Fibroblast of lung (primary cell): ENCODE measurements around the gene GRIN2D. TPM values are rescaled to one million over a fixed set of nuclear protein-coding genes. Genes with fewer than 3 reads are reported as not detected.

Experiments
- DNase-seq, 2 donors: peaks; one replicate each; pipeline versions ENCODE4 v3.0.0 to v3.0.0-alpha.2; 2010; ENCODE audit warnings: low read depth in 2 of 2
- H2AFZ ChIP-seq: 2 replicates; pipeline ENCODE4 v1.5.1; 2012; ENCODE audit warnings: low read length, control low read depth, inconsistent platforms
- H3K27ac ChIP-seq: 2 replicates; pipeline ENCODE4 v1.5.1; 2011; ENCODE audit warnings: low read length, control low read depth; ENCODE audit not compliant: insufficient read depth
- H3K27me3 ChIP-seq: 2 replicates; pipeline ENCODE4 v1.5.1; 2011; ENCODE audit warnings: mild to moderate bottlenecking, low read length; ENCODE audit not compliant: control insufficient read depth, insufficient read depth
- H3K36me3 ChIP-seq: 2 replicates; pipeline ENCODE4 v1.5.1; 2011; ENCODE audit warnings: low read length; ENCODE audit not compliant: control insufficient read depth, insufficient read depth
- H3K4me1 ChIP-seq: 2 replicates; pipeline ENCODE4 v1.5.1; 2011; ENCODE audit warnings: low read length; ENCODE audit not compliant: control insufficient read depth, insufficient read depth; ENCODE audit errors: extremely low read depth
- H3K4me2 ChIP-seq: 2 replicates; pipeline ENCODE4 v1.5.1; 2011; ENCODE audit warnings: low read length, control low read depth; ENCODE audit not compliant: insufficient read depth; ENCODE audit errors: extremely low read depth
- H3K4me3 ChIP-seq, 4 experiments: fragments of 200-600 bp in 1 of 4; sonication (generic) in 1 of 4; replicated peaks in 1 of 4; 2 replicates each; pipeline ENCODE4 v1.5.1; 2011 to 2016; ENCODE audit warnings: low read length in 4 of 4, low read depth in 3 of 4, mild to moderate bottlenecking in 3 of 4, control low read depth in 2 of 4, inconsistent platforms in 1 of 4, mixed read lengths in 1 of 4; ENCODE audit not compliant: insufficient read depth in 1 of 4; ENCODE audit errors: control extremely low read depth in 1 of 4
- H3K79me2 ChIP-seq: 2 replicates; pipeline ENCODE4 v1.5.1; 2012; ENCODE audit warnings: mild to moderate bottlenecking, low read length, inconsistent platforms; ENCODE audit not compliant: control insufficient read depth, insufficient read depth
- H3K9ac ChIP-seq: 2 replicates; pipeline ENCODE4 v1.5.1; 2011; ENCODE audit warnings: mild to moderate bottlenecking, low read length, control low read depth; ENCODE audit not compliant: insufficient read depth
- H3K9me3 ChIP-seq: 2 replicates; pipeline ENCODE4 v1.5.1; 2012; ENCODE audit warnings: low read depth, low read length; ENCODE audit not compliant: control insufficient read depth, insufficient read depth
- H4K20me1 ChIP-seq: 2 replicates; pipeline ENCODE4 v1.5.1; 2011; ENCODE audit warnings: low read length; ENCODE audit not compliant: control insufficient read depth, insufficient read depth; ENCODE audit errors: extremely low read depth
- CTCF ChIP-seq, 2 donors: IDR thresholded peaks in 1 of 2; conservative IDR thresholded peaks in 1 of 2; 1 replicate in 1 of 2; 2 replicates in 1 of 2; pipeline ENCODE4 v1.5.1; 2011 to 2012; ENCODE audit warnings: low read length in 2 of 2, control low read depth in 1 of 2, inconsistent platforms in 1 of 2, low read depth in 1 of 2, mild to moderate bottlenecking in 1 of 2
- EZH2 ChIP-seq: IDR thresholded peaks from 2 replicates; pipeline ENCODE4 v1.5.1; 2012; ENCODE audit warnings: low read length, control low read depth, mild to moderate bottlenecking; ENCODE audit errors: missing control alignments
- polyA plus RNA-seq, 2 donors: library from polyadenylated mRNA; depleted of rRNA in 1 of 2; stranded (reverse) in 1 of 2; unstranded in 1 of 2; fragments of >200 nt; gene quantifications; 2 replicates each; pipeline ENCODE4 v1.2.1, GENCODE V29; 2011 to 2012; ENCODE audit warnings: missing spikeins in 1 of 2
- total RNA-seq: library from RNA; depleted of rRNA; stranded (reverse); fragments of >200 nt; gene quantifications from 2 replicates; pipeline ENCODE4 v1.2.1, GENCODE V29; 2014

GRIN2D gene
- total and polyA plus RNA-seq, 2 donors (not counting 1 experiment from before 2014, with no cell fraction given): under 0.01 to 0.08 TPM

GRCh38 chr19:48348045-48348444 lies 45.4 kb upstream of the GRIN2D start:
- H4K20me1 ChIP-seq: no peaks in the 10 kb centered on the region
- no peak overlapping the region for H3K4me3 ChIP-seq
- H3K4me1 ChIP-seq: no peaks in the 10 kb centered on the region
- DNase-seq: no peak
- TF ChIP-seq CTCF (conservative IDR thresholded peaks at IDR 0.05 in 1 of 2, IDR thresholded peaks at IDR 0.05 in 1 of 2; ENCODE audit: low read depth in 1 of 2, low read length in 2 of 2): no peak
- TF ChIP-seq EZH2: no peak
- no peaks in the 10 kb centered on the region for H3K79me2 ChIP-seq
- H3K9me3 ChIP-seq: no peaks in the 10 kb centered on the region
- H3K36me3 ChIP-seq: no peaks in the 10 kb centered on the region
- H3K27ac ChIP-seq: no peak overlapping the region
- H3K4me2 ChIP-seq: no peak overlapping the region
- H2AFZ ChIP-seq: no peak overlapping the region
- no peaks in the 10 kb centered on the region for H3K27me3 ChIP-seq
- H3K9ac ChIP-seq: no peak overlapping the region

DNA sequence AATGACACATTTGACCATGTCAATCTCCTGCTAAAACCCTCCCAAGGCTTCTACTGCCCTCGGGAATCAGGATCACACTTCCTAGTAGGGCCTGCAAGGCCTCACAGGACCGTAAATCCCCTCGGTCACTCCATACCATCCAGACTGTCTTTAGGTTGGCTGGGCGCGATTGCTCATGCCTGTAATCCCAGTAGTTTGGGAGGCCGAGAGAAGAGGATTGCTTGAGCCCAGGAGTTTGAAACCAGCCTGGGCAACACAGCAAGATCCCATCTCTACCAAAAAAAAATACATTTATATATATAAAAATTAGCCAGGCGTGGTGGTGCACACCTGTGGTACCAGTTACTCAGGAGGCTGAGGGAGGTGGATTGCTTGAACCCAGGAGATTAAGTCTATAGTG lies 44.7 kb upstream of the GRIN2D start:
- H3K9me3 ChIP-seq: no peaks in the 10 kb centered on the region
- H3K4me1 ChIP-seq: no peaks in the 10 kb centered on the region
- H3K4me3 ChIP-seq: no peak overlapping the region
- TF ChIP-seq CTCF (conservative IDR thresholded peaks at IDR 0.05 in 1 of 2, IDR thresholded peaks at IDR 0.05 in 1 of 2; ENCODE audit: low read depth in 1 of 2, low read length in 2 of 2) (no peak), EZH2 (no peak)
- DNase-seq: no peak
- no peaks in the 10 kb centered on the region for H3K27me3 ChIP-seq
- no peak overlapping the region for H3K9ac ChIP-seq
- no peak overlapping the region for H3K4me2 ChIP-seq
- no peaks in the 10 kb centered on the region for H3K36me3 ChIP-seq
- H4K20me1 ChIP-seq: no peaks in the 10 kb centered on the region
- H3K27ac ChIP-seq: no peak overlapping the region
- no peaks in the 10 kb centered on the region for H3K79me2 ChIP-seq
- no peak overlapping the region for H2AFZ ChIP-seq

- Histone ChIP-seq H3K79me2 (no peaks in the 10 kb centered on the region), H3K27ac (no peak overlapping the region), H2AFZ (no peak overlapping the region), H3K9ac (no peak overlapping the region), H3K4me2 (no peak overlapping the region), H3K36me3 (no peaks in the 10 kb centered on the region), H3K27me3 (no peaks in the 10 kb centered on the region), H4K20me1 (no peaks in the 10 kb centered on the region), H3K4me1 (no peaks in the 10 kb centered on the region), H3K9me3 (no peaks in the 10 kb centered on the region), H3K4me3 (no peak overlapping the region)
- TF ChIP-seq EZH2 (no peak), CTCF (conservative IDR thresholded peaks at IDR 0.05 in 1 of 2, IDR thresholded peaks at IDR 0.05 in 1 of 2; ENCODE audit: low read depth in 1 of 2, low read length in 2 of 2) (no peak)
- no peak for DNase-seq
Observed at GRCh38 chr19:48350856-48351255, 42.6 kb upstream of the GRIN2D start.
